NCI-H2029 treated with DMSO at 0.1 percent for 48 hours (cell line): ENCODE measurements around the gene TMEM108.

ENCODE experiments used
- DNase-seq: peaks from one replicate; lab custom pipeline; 2025; lab: John Stamatoyannopoulos, UW

Gene TMEM108

DNA sequence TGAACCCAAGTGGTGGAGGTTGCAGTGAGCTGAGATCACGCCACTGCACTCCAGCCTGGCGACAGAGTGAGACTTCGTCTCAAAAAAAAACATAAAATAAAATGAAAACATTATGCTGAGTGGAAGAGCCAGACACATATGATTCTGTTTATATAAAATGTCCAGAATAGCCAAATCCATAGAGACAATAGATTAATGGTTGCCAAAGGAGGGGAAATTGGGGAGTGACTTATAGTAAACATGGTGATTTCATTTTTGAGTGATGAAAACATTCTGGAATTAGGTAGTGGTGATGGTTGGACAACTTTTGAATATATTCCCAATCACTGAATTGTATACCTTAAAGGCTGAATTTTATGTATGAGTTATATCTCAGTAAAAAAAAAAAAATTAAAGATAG, 189.6 kb downstream of the TMEM108 start:
- no peak for DNase-seq

DNA sequence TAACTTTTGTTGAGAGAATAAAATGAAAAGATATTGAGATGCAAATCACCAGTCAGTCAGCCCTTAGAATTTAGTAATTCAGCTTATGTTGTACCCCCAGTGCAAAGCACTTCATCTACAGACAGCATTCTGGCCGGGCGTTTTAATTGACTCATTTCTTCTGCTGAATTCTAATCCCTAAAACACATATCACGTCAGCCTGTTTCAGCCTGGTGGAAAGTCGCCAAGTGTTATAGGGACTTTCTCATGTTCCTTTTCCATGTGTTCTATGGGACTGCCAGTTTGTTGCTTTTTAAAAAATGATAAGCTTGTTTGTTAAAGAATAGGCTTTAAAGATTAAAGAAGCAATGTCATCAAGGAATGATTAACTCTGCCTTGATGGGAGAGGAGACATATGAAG, 192.0 kb downstream of the TMEM108 start:
- DNase-seq, result no peak

DNA sequence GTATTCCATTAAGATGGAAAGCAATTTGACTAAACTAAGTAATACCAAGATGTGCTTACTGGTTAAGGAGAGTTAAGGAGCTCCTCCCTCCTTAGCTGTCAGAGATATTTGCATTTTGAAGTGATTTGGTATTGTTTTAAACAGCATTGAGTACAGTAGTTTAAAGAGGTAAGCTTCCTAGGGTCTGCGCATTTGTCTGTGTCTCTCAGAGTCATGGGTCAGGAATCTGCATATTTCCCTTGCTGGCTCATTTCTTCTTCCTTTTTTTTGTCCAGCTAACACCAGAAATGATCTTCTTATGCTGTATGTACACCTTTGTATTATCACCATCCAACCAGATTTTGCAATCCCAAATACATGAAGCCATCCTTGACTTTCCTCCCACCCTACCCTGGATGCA, 198.7 kb downstream of the TMEM108 start:
- DNase-seq, result no peak

DNA sequence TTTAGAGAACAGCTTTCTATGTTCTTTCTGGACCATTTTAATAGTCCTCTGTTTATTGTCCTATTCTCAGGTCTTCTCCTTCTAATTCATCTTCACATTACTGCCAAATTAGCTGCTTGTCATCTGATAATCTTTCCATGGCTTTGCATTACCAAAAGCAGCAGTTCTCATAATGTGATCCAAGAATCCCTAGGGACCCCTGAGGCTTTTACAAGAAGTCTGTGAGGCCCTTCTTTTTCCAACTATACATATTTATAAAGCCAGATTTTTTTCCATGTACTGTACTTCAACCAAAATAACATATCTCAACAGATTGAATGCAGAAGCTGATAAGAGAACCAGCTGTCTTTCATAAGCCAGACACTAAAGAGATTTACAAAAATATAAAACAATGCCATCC, 199.2 kb downstream of the TMEM108 start:
- DNase-seq, result no peak

DNA sequence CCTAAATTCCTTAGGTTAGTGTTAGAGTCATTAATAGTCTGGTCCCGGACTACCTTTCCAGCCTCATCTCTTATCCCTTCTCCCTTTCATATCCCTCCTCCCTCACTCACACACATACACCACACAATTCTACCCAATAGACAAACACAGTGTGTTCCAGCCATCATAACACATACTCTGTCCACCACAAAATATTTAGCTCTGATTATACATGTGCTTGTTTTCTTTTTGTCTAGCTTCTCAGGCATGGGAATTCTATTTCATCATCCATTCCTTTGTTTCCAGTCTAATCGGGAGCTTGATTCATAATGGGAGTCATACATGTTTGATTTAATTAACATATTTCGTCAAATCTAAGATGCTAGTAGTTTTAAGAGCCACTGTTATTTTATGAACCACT, 199.8 kb downstream of the TMEM108 start:
- DNase-seq, result no peak

DNA sequence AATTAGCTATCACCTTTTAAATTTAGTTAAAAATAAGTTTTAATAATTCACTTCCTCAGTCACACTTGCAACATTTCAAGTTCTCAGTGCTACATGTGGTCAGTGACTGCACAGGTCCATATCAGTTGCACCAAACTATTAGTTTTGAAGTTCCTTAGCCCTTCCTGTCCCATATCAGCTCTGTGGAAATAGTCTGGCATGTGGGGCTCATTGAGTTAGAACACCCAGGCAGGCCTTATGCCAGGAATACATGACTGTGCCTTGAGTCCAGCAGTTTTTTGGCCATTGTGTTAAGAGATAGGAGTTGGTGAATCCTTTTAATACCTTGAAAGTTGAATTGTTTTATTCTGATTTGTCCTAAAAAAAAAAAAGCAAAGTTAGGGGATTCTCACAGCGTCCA, 207.9 kb downstream of the TMEM108 start:
- DNase-seq, result no peak

DNA sequence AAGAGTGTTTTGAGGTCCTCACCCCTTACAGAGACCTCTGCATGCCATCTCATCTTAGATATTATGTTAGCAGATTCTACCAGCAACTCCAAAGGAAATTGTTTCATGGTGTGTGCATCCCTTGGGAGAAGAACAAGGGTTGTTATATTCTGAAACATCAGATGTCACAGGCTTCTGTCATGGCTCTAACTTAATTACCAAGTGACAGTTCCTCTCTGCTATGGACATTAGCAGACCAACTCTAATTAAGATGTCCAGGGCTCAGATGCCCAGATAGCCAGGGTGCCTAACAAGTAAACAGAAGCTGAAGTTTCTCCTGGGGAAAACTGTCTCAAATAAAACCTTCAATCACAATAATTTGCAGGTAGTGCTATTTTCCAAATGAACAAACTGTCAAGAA, 208.6 kb downstream of the TMEM108 start:
- no peak for DNase-seq

DNA sequence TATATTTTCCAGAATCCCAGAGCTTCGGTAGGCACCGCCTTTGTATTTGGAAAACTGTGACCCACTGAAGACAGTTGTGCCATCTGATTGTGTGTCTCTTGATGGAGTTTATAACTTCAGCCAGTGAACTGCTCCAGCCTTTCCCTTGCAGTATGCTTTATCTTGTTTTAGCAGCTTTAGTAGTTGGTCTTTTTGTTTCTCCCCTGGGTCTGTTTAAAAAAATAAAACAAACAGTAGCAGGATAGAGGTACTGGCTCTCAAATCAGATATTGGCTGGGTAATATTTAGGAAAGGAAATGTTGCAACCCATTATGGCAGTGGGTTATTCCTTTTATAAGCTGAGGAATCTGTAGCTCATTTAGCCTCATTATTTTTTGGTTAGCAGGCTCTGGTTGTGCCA, 210.2 kb downstream of the TMEM108 start:
- DNase-seq, result no peak

DNA sequence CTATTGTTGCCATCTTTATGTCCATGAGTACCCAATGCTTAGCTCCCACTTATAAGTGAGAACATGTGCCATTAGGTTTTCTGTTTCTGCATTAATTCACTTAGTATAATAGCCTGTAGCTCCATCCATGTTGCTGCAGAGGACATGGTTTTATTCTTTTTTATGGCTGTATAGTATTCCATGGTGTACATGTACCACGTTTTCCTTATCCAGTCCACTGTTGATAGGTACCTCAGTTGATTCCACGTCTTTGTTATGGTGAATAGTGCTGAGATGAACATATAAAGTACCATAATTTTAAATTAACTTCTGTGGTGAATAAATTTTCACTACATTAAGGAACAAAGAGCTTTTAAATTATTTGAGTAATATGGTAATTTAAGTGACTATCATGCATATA, 211.3 kb downstream of the TMEM108 start:
- DNase-seq, result no peak

DNA sequence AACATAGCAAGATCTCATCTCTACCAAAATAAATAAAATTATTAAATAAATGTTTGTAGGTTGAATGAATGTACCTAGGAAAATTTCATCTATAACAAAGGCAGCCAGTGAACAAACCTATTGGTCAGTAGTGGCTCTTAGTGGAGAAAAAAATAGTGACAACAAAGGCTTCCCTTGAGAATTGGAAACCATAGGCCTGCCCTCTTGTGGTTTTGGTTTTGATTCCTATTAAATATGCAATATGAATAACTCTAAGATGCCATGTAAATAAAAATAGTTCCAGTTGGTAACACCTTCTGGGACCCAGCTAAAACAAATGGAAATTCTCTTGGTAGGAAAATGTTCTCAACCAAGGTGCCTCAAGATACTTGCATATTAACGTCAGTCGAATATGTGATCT, 216.0 kb downstream of the TMEM108 start:
- DNase-seq, result no peak

DNA sequence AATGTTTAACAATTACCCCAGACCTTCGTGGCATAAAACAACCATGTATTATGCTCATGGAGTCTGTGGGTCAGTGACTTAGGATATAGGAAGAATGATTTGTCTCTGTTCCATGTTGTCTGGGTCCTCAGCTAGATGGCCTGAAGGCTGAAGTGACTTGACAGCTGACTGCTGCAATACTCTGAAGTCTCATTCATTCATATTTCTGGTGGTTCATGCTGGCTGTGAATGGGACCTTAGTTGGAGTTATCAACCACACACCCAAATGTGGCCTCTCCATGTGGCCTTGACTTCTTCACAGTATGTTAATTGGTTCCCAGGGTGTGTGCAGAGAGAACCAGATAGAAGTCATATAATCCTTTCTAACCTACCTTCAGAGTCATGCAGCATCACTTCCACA, 216.5 kb downstream of the TMEM108 start:
- no peak for DNase-seq

DNA sequence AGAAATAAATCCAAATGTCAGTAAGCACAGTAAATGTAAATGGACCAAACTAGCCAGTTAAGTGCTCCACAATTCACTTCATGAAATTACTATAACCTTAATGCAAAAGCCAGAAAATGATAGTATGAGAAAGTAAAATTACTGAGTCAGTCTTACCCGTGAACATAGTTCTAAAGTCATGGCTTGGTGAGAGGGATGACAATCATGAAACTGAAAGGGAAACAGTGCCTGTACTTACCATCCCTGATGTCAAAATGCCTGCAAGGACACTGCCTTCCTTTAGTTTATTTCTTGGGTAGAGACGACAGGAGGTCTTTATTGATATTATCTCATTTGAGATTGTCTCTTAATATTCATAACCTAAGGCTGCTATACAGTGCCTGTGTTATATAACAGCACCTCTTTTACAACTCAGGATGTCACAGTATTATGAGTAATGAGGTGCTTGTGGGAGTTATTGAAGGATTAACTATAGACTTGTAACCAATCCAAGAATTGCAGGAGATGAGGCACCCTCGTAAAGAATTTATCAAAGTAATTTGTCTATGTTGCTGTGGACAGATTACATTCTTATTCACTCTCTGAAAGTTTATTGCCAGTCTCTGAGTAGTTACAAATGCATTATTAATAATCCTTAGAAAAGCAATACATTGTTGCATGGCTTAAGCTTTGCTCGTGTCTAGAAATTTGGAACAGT, 218.7 kb downstream of the TMEM108 start:
- DNase-seq, result no peak

DNA sequence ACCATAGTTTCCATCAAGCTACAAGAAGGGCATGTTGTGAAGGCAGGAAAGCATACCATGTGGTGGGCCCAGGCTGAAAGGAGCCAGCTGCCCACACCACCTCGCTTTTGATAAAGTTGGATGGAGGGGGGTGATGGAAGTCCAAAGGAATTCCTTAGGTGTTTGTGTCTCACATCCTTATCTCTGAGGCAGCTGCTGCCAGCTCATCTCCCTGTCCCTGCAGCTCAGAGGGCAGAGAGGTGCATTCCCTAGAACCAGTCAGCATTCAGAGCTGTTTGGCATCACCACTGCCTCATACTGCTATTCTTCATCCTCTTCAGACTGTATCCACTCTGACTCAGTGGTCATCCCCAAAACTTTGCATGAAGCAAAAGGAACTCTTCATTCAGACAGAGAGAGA, 220.2 kb downstream of the TMEM108 start:
- DNase-seq, result no peak

DNA sequence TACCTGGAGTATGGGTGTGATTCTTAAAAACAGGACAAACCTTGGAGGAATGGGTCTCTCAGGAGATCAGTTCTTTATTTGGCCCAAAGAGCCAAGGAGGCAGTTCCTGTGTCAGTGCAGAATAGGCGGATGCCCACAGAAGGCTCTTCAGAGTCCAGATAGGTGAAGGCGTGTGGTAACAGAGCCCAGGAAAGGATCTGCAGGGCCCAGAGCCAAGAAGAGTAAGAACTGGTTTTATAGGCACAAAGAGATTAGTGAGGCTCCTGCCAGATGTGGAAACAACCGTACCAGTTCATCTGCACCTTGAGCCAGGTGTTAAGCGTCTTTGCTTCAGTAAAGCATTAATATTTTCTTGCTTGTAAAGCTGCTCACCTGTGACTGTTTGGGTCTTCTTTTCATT, 221.6 kb downstream of the TMEM108 start:
- no peak for DNase-seq

DNA sequence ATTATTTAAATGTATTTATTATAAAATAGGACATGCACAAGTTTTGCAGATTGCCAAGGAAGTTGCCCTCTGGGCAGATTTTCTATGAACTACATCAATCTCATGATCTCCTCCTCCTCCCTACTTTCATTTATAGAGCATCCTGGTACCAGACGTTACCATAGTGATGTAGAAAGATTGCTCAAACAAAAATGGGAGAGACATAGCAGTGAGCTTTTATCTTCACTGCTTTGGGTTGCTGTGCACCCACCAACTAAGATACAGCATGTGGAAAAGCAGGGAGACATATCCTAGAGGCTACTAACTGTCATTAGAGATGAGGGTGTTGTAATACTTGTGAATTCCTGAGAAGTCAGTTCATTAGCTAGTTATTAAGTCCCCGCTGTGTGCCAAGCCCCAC, 224.1 kb downstream of the TMEM108 start:
- DNase-seq, result no peak

DNA sequence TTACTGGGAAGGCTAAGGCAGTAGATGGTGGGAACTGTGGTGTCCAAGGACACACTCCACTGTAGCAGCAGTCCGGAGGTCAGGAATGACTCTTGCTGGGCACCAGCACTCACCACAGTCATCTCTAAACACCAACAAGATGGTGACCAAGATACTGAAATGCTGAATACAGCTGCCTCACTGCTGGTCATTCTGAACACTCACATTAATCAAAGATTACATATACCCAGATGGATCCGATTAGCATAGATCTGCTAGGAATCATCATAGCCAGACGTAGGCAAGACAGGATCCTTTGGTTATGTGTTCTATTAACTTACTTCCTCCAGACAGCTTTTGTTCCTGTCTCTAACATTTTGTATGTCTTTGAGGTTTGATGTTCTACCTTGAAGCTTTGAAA, 226.7 kb downstream of the TMEM108 start:
- DNase-seq, result no peak

DNA sequence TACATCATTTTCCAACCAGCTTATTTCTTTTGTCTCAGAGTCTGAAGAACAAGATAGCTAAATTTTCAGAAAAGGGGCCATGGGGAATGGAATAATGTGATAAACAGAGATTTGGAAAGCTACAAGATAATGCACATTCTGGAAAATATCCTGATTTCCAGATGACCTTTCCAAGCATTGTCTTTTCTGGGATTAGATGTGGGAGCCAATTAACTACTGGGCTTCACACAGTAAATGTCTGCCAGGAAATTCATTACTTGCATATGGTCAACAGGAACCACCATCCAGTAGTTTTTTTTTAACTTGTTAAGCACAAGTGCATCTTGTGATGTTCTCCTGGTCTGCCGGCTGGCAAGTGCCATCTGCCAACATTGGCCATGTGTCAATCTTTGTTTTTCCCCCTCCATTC, 230.5 kb downstream of the TMEM108 start:
- peak; percentile 52 for DNase-seq

DNA sequence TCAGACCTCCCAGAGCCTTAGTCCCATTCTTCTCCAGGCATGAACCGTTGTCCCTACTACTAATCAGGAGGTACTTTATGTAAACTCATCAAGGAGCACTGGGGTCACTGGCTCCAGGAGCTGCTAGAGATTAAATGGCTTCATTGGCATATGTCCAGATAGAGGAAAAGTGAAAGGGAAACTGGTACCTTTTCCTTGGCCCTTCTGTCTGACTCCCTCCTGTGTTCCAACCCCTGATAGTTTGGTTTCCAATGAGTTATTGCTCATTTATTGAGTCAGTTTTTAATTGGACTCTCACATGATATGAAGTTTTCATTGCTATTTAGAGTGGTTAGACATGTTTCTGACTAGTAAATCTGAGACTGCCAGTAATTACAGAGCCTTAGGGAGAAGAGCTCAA, 231.2 kb downstream of the TMEM108 start:
- peak; percentile 91 for DNase-seq

DNA sequence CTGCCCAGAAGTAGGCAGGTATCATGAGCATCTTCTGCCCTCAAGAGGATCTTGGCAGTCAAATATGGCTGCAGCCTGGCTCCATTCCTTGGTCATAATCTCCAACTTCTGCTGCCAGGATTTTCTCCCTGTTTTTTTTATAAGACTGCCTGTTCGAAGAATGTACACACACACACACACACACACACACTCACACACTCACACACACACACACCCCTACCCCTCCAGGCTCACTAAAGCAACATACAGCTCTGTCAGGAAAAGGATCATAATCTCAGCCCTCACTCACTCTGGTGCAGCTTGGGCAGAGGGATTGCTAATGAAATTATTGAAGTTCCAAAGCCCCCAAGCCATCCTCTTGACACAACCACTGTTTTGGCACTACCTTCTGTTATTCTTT, 232.4 kb downstream of the TMEM108 start:
- DNase-seq, result no peak

DNA sequence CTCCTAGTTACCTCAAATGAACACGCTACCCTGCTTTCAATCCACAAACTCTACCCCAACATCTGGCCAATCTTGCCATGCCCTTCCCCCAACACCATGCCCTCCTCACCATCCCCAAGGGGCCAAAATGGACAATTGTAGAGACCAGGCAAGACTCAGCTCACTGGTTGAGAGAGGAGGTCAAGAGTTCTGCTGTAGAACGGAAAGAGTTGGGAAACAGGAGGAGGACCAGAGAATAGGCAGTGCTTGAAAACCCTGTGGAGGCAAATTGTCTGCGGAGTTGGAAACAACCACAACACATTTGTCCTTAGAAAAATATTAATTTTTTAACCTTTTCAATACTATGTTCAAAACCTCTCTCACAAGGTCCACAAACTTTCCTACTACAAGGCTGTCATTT, 232.9 kb downstream of the TMEM108 start:
- no peak for DNase-seq

DNA sequence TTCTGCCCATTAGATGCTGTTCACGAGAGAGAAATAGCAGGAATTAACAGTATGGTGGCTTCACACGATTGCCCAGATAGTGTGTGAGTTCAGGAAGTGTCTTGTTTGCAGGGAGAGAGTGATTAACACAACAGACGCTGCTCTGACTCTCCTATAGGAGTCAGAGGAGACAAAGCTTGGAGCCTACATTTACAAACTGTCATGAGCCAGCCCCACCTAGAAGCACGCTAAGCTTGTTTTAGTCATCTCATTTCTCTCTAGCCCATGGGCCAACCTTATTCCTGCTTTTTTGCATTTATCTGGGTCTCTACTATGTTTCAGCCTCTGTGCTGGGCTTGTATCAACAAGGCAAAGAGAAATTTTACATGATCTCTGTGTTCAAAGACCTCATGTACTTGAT, 233.3 kb downstream of the TMEM108 start:
- DNase-seq, result no peak

DNA sequence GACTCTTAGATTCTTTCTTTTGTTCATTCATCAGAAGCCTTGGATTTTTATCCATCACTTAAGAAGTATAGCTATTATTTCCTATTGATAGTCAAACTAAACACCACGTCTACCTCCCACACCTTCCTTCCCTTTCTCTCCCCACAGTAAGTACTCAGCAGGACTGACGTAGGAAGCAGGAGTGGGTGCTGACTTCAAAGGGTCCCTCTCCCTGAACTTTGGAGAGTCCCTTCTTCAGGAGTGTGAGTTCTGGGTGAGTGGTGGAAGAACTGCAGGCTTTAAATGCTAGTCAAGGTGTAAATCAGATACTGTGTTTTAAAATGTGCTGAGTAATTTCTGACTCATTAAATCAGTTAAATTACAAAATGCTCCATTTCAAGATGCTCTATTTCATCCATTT, 235.2 kb downstream of the TMEM108 start:
- no peak for DNase-seq

DNA sequence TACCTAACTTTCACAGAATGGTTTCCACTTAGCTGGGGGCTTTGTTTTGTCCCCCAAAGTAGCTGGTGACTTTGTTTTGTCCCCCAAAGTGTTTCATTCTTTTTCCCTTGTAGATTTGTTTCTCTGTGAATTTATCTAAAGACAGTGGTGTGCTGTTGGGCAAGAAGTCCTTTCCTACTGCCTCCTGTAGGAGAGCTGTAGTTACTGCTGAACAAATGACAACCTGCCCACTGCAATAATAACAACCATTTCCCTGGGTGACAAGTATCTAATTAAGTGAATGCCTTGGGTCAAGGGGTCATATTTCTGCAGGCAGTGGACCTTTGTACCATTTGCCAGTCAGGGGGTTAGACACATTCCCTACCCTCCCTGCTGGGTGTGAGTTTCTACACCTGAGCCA, 236.3 kb downstream of the TMEM108 start:
- no peak for DNase-seq

DNA sequence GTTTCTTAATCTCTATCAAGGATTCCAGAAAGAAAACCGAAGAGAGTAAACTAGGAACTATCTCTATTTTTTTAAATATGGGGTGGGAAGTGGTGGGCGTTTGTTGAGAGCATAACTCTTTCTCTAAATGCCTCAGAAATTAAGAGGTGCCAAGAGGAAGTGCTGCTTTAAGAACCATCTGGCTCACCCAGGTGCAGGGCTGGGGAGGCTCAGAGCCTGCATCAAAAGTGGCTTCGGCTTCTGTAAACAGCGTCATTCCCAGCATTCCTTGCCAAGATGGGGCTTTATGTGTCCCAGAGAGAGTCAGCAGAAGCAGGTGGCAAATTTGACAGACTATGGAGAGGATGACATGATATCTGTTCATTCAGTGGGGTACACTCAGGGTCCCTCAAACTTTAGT, 238.4 kb downstream of the TMEM108 start:
- DNase-seq, result peak; percentile 40

DNA sequence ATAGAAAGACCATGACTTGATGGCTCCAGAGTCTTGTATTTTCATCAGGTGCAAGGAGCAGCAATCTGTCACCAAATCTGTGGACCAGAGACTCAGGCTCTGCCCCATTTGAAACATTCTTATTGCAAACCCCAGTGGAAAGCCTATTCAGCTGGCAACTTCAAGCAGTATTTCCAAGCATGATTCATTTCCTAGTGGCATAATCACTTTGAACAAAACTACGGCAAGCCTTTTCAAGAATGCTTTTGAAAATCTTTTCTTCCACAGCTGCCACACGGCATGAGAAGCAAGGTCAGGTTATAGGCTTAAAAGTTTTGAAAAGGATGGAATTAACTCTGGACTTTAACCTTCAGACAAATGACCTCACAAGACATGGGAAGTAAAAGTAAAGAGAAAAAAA, 239.6 kb downstream of the TMEM108 start:
- DNase-seq, result no peak
